Mononuclear cell (primary cell): ENCODE measurements around the gene NUP54. TPM values are rescaled to one million over a fixed set of nuclear protein-coding genes. Genes with fewer than 3 reads are reported as not detected.

ENCODE experiments used
- H3K27me3 ChIP-seq: 2 replicates; pipeline ENCODE4 v1.6.0; 2011; ENCODE audit warnings: low read length, control low read depth; ENCODE audit not compliant: insufficient read depth
- H3K4me1 ChIP-seq: 2 replicates; pipeline ENCODE4 v1.5.1; 2011; ENCODE audit warnings: mild to moderate bottlenecking, low read length, control low read depth; ENCODE audit not compliant: insufficient read depth
- H3K4me3 ChIP-seq: 2 replicates; pipeline ENCODE4 v1.5.1; 2011; ENCODE audit warnings: mild to moderate bottlenecking, low read length, moderate library complexity
- H3K9me3 ChIP-seq: 2 replicates; pipeline ENCODE4 v1.5.1; 2011; ENCODE audit warnings: low read depth, mild to moderate bottlenecking, control low read depth, low read length
- total RNA-seq: library from RNA; depleted of rRNA; stranded (reverse); fragments of >200 nt; gene quantifications from one replicate; pipeline ENCODE4 v1.2.3, GENCODE V29; 2012

The NUP54 gene
- total RNA-seq, 1 donor: 82.9 TPM

GRCh38 chr4:76066546-76066945 lies 81.7 kb downstream of the NUP54 start:
- Histone ChIP-seq H3K4me3 (no peak overlapping the region), H3K9me3 (no peaks in the 10 kb centered on the region), H3K4me1 (no peaks in the 10 kb centered on the region), H3K27me3 (no peaks in the 10 kb centered on the region)

Other genes starting within 250 kb of the NUP54 start
- gene PPEF2, start 245.9 kb downstream of the NUP54 start, total RNA-seq: 0.63 TPM
- 115 TPM for gene NAAA, start 207.4 kb downstream of the NUP54 start, total RNA-seq
- 35.2 TPM for gene SDAD1, start 157.5 kb downstream of the NUP54 start, total RNA-seq
- 0.52 TPM for gene CXCL9, start 140.9 kb downstream of the NUP54 start, total RNA-seq
- gene CXCL10, start 124.9 kb downstream of the NUP54 start, total RNA-seq: 0.42 TPM
- gene CXCL11, start 112.3 kb downstream of the NUP54 start, total RNA-seq: 0.10 TPM
- not detected for gene ART3, start 73.7 kb downstream of the NUP54 start, total RNA-seq
- gene SCARB2, start 65.4 kb upstream of the NUP54 start, total RNA-seq: 35.3 TPM
- gene FAM47E, start 103.3 kb upstream of the NUP54 start, total RNA-seq: 0.21 TPM
- gene STBD1, start 158.3 kb upstream of the NUP54 start, total RNA-seq: not detected